GM18526 (cell line): ENCODE measurements around the gene GLIPR2.

Experiments
- POLR2A ChIP-seq: IDR thresholded peaks from 3 replicates; pipeline ENCODE4 v1.6.1; 2011; ENCODE audit not compliant: insufficient read length; ENCODE audit errors: extremely low read depth

GLIPR2 gene

DNA sequence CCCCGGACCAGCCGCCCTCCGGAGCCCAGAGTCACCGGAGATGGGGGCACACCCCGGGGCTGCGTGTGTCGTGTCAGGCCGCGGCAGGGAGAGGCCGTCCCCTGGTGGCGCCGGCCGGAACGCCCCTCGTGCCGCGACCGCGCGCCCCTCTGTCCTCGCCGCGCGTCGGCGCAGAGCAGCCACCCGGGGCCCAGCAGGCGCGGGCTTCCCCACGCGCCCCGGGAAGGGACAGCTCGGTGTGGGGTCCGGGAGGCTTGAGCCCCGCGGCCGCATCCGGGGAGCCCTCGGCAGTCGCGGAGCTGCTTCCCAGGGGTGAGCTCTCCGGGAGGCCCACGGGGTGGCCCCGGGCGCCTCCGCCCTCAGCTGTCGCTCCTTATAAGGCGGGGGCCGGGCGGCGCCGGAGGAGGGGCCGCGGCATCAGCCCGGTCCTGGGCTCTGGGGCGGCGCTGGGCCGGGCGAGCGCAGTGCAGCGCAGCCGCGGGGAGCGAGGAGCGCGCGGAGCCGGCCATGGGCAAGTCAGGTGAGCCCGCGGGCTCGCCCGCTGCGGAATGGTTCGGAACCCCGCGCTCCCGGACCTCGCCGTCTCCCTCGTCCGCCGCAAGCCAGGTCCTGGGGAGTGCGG, at the start of gene GLIPR2:
TSS of gene GLIPR2 (plus strand) at position 462 of the 622 bp plus-strand sequence. CDS start at position 508, 46 bp downstream.
- TF ChIP-seq POLR2A = peak; percentile 47

DNA sequence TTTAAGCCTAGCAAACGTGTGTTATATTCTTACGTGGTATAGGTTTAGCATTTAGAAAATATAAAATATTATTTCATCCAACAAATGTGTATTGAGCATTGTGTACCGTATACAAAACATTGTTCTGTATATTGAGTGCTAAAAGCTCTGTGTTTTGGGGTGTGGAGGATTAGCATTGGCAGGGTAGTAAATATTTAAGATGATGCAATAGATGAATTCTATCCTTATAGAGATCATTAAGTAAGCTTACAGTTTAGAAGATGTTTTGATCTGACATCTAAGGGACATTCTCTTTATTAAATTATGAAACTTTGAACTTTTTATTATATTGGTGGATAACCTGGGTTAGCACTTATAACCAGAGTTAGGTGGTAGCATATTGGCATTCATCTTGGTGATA, 48.5 kb upstream of the GLIPR2 start:
- TF ChIP-seq POLR2A = no peak

GRCh38 chr9:36091026-36091953, 45.2 kb upstream of the GLIPR2 start:
- no peak for TF ChIP-seq POLR2A

DNA sequence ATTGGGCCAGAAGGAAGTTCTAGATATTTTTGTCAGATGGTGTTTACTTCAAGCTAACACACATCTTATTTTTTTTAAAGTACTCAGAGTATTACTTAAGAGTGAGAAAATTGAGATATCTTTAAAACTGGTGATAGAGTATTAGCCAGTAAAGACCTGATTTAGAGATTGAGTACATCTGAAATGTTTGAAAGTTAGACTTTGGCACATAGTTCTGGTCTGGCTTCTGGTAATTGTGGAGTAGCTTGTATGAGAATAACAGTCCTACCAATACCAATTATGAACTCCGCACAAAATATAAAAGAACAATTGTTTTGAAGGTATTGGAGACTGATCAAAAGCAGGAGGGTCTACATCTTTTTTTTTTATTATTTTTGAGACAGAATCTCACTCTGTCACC, 44.5 kb upstream of the GLIPR2 start:
- TF ChIP-seq POLR2A = no peak

DNA sequence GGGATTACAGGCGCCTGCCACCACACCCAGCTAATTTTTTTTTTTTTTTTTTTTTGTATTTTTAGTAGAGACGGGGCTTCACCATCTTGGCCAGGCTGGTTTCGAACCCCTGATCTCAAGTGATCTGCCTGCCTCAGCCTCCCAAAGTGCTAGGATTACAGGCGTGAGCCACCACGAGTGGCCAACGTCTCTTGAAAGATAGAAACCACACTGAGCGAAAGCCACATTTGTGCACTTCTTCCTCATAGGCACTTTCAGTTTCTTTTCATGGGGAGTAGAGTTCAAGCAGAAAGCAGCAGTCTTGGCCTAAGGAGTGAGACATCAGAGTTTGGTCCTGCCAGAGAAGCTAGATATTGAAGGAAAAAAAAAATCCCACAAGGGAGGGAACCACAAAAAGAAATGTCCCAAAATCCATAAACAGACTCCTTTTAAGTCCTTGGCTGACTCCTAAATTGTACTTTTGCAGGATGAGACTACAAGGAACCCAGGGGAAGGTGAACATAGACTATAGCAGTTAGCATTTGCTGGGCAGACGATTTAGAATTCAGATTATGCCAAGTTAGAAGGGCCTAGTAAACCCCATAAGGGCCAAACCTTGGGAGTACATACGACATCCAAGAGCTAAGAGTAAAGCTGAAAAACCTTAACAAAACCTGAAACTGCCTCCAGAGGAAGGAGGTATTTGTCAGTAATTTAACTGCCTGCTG, 43.9 kb upstream of the GLIPR2 start:
- no peak for TF ChIP-seq POLR2A

GRCh38 chr9:36093384-36093783, 43.1 kb upstream of the GLIPR2 start:
- TF ChIP-seq POLR2A = no peak

GRCh38 chr9:36099718-36100117, 36.8 kb upstream of the GLIPR2 start:
- TF ChIP-seq POLR2A = no peak

- TF ChIP-seq POLR2A = no peak
Measured at GRCh38 chr9:36100532-36100931, 36.0 kb upstream of the GLIPR2 start.

- TF ChIP-seq POLR2A = no peak
Measured at GRCh38 chr9:36101916-36102741, 34.4 kb upstream of the GLIPR2 start.

DNA sequence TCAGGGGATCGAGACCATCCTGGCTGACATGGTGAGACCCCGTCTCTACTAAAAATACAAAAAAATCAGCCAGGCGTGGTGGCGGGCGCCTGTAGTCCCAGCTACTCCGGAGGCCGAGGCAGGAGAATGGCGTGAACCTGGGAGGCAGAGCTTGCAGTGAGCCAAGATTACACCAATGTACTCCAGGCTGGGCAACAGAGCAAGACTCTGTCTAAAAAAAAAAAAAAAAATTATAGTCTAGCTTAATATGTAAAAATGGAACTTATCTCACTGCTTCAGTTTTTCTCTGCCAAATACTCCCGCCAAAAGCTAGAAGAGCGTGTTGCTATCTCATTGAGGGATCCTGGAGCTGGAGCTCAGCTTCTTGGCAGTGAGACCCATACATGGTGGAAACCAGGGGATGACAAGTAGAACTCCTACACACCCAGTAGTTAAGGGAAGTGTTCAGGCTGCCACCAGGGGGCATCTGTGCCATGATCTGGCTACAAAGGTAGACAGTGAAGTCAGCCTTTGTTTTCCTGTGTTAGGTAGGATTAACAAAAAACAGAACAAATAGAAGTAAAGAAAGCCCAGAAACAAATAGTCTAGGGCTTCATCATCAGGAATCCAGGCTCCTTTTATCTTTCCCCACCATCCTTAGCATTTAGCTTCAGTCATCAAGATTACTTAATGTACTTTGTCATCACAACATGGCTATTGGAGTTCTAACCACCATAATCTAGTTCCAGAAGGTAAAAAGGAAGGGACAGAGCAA, 33.6 kb upstream of the GLIPR2 start:
- no peak for TF ChIP-seq POLR2A

GRCh38 chr9:36109071-36109470, 27.5 kb upstream of the GLIPR2 start:
- TF ChIP-seq POLR2A = no peak

- no peak for TF ChIP-seq POLR2A
Measured at GRCh38 chr9:36110434-36110833, 26.1 kb upstream of the GLIPR2 start.

- TF ChIP-seq POLR2A = no peak
Measured at GRCh38 chr9:36112516-36112915, 24.0 kb upstream of the GLIPR2 start.

- TF ChIP-seq POLR2A = no peak
Measured at GRCh38 chr9:36113999-36114398, 22.5 kb upstream of the GLIPR2 start.
